Measurements from ENCODE around the gene PC. TPM values are rescaled to one million over a fixed set of nuclear protein-coding genes. Genes with fewer than 3 reads are reported as not detected.

Gene PC
- total RNA-seq, 1 experiment from 2014 or later = 39.1 TPM

GRCh38 chr11:66891851-66892660 is 66.1 kb downstream of the PC start:
- Histone ChIP-seq H3K9me3 (ENCODE audit: low read depth, low read length, poor library complexity, severe bottlenecking) (no peaks in the 10 kb centered on the region), H3K4me1 (ENCODE audit: insufficient read depth, low read length, poor library complexity, severe bottlenecking) (peaks cover 11% of the 10 kb centered on the region), H3K36me3 (ENCODE audit: insufficient read depth, low read length, poor library complexity, severe bottlenecking) (no peaks in the 10 kb centered on the region), H3K27me3 (replicated peaks; ENCODE audit: insufficient read depth, low read depth, low read length, poor library complexity) (no peaks in the 10 kb centered on the region), H3K27ac (ENCODE audit: low read depth, low read length, poor library complexity, severe bottlenecking) (no peak overlapping the region), H3K4me3 (ENCODE audit: low read depth, low read length, poor library complexity, severe bottlenecking) (no peak overlapping the region)
- POLR2A ChIA-PET (ENCODE audit: low non-redundant PET) = no interaction called here
- TF ChIP-seq, protein P1, sequence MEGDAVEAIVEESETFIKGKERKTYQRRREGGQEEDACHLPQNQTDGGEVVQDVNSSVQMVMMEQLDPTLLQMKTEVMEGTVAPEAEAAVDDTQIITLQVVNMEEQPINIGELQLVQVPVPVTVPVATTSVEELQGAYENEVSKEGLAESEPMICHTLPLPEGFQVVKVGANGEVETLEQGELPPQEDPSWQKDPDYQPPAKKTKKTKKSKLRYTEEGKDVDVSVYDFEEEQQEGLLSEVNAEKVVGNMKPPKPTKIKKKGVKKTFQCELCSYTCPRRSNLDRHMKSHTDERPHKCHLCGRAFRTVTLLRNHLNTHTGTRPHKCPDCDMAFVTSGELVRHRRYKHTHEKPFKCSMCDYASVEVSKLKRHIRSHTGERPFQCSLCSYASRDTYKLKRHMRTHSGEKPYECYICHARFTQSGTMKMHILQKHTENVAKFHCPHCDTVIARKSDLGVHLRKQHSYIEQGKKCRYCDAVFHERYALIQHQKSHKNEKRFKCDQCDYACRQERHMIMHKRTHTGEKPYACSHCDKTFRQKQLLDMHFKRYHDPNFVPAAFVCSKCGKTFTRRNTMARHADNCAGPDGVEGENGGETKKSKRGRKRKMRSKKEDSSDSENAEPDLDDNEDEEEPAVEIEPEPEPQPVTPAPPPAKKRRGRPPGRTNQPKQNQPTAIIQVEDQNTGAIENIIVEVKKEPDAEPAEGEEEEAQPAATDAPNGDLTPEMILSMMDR (conservative IDR thresholded peaks at IDR 0.05; ENCODE audit: low read depth, low read length) = no peak
- TF ChIP-seq EZH2 (IDR thresholded peaks at IDR 0.05; ENCODE audit: borderline replicate concordance, low read depth, low read length, poor library complexity, severe bottlenecking) = no peak
- CTCF ChIA-PET = no interaction called here
- peak; percentile 52 for DNase-seq (ENCODE audit: low spot score)
- no TSS peak for BruUV-seq (replicated peaks)
- intact Hi-C loops (cut with micrococcal nuclease; ENCODE audit: unreplicated experiment) = no loop called here

DNA sequence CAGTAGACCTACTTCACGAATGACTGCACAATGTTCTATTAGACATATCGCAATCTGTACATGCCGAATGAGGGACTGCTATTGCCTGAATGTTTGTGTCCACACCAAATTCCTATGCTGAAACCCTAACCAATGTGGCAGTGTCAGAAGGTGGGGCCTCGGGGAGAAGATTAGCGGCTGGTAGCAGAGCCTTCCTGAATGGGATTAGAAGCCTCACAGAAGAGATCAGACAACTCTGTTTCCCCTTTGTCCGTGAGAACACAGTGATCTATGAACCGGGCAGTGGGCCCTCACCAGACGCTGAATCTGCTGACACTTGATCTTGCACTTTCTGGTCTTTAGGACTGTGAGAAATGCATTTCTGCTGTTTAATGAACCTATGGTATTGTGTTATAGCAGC is 68.2 kb downstream of the PC start:
- no peaks in the 10 kb centered on the region for H3K36me3 ChIP-seq (ENCODE audit: insufficient read depth, low read length, poor library complexity, severe bottlenecking)
- DNase-seq (ENCODE audit: low spot score) = no peak
- H3K9me3 ChIP-seq (ENCODE audit: low read depth, low read length, poor library complexity, severe bottlenecking) = no peaks in the 10 kb centered on the region
- no peak overlapping the region for H3K4me3 ChIP-seq (ENCODE audit: low read depth, low read length, poor library complexity, severe bottlenecking)
- H3K4me1 ChIP-seq (ENCODE audit: insufficient read depth, low read length, poor library complexity, severe bottlenecking) = peaks cover 18% of the 10 kb centered on the region
- BruUV-seq (replicated peaks) = no TSS peak
- H3K27me3 ChIP-seq (replicated peaks; ENCODE audit: insufficient read depth, low read depth, low read length, poor library complexity) = no peaks in the 10 kb centered on the region
- POLR2A ChIA-PET (ENCODE audit: low non-redundant PET) = no interaction called here
- TF ChIP-seq, protein P1 (conservative IDR thresholded peaks at IDR 0.05; ENCODE audit: low read depth, low read length) = no peak
- no peak for TF ChIP-seq EZH2 (IDR thresholded peaks at IDR 0.05; ENCODE audit: borderline replicate concordance, low read depth, low read length, poor library complexity, severe bottlenecking)
- H3K27ac ChIP-seq (ENCODE audit: low read depth, low read length, poor library complexity, severe bottlenecking) = no peak overlapping the region
- intact Hi-C loops (cut with micrococcal nuclease; ENCODE audit: unreplicated experiment) = no loop called here
- CTCF ChIA-PET = no interaction called here

DNA sequence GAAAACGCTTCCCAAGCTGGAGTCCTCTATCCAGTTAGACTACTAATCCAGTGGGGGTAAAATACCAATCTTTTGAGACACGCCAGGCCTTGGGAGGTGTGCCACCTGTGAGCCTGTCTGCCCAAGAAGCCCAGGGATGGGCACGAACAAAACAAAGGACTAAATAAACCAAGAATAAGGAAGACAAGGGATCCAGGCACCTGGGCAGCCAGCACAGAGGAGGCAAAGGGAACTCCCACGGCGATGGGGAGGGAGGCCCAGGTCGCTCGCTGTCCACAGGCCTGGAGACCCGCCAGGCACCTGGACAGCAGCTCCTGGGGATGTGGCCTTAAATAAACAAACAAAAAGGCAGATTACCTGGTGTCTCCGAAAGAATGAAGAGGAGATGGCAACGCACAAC is 69.9 kb downstream of the PC start:
- POLR2A ChIA-PET (ENCODE audit: low non-redundant PET) = no interaction called here
- Histone ChIP-seq H3K27me3 (replicated peaks; ENCODE audit: insufficient read depth, low read depth, low read length, poor library complexity) (no peaks in the 10 kb centered on the region), H3K36me3 (ENCODE audit: insufficient read depth, low read length, poor library complexity, severe bottlenecking) (no peaks in the 10 kb centered on the region), H3K27ac (ENCODE audit: low read depth, low read length, poor library complexity, severe bottlenecking) (no peak overlapping the region), H3K4me3 (ENCODE audit: low read depth, low read length, poor library complexity, severe bottlenecking) (no peak overlapping the region), H3K9me3 (ENCODE audit: low read depth, low read length, poor library complexity, severe bottlenecking) (no peaks in the 10 kb centered on the region), H3K4me1 (ENCODE audit: insufficient read depth, low read length, poor library complexity, severe bottlenecking) (peaks cover 15% of the 10 kb centered on the region)
- CTCF ChIA-PET = no interaction called here
- intact Hi-C loops (cut with micrococcal nuclease; ENCODE audit: unreplicated experiment) = no loop called here
- DNase-seq (ENCODE audit: low spot score) = no peak
- TF ChIP-seq, protein P1 (conservative IDR thresholded peaks at IDR 0.05; ENCODE audit: low read depth, low read length) = no peak
- TF ChIP-seq EZH2 (IDR thresholded peaks at IDR 0.05; ENCODE audit: borderline replicate concordance, low read depth, low read length, poor library complexity, severe bottlenecking) = no peak
- no TSS peak for BruUV-seq (replicated peaks)

Measured in A673 (cell line).